ENCODE measurements around the gene ALDH3A1.
A peak's percentile ranks its signal among the peaks of the same experiment; 100 is the strongest.

ALDH3A1 gene

DNA sequence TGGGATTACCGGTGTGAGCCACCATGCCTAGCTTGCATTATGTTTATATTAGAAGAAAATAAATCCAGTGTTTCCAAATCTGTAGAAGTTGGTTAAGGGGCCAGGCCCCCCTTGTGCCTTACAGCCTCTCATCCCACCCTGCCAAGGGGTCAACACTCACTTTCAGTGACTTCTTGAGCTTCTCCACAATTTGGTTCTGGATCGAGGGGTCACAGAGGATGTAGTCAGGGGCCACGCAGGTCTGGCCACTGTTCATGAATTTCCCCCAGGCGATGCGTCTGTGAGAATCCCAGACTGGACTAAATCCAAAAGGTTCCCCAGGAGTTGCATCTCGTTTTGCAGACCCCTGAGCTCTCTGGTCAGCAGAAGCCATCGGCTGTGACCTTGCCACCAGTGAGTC lies 7.2 kb downstream of the ALDH3A1 start:
- DNase-seq = no peak

DNA sequence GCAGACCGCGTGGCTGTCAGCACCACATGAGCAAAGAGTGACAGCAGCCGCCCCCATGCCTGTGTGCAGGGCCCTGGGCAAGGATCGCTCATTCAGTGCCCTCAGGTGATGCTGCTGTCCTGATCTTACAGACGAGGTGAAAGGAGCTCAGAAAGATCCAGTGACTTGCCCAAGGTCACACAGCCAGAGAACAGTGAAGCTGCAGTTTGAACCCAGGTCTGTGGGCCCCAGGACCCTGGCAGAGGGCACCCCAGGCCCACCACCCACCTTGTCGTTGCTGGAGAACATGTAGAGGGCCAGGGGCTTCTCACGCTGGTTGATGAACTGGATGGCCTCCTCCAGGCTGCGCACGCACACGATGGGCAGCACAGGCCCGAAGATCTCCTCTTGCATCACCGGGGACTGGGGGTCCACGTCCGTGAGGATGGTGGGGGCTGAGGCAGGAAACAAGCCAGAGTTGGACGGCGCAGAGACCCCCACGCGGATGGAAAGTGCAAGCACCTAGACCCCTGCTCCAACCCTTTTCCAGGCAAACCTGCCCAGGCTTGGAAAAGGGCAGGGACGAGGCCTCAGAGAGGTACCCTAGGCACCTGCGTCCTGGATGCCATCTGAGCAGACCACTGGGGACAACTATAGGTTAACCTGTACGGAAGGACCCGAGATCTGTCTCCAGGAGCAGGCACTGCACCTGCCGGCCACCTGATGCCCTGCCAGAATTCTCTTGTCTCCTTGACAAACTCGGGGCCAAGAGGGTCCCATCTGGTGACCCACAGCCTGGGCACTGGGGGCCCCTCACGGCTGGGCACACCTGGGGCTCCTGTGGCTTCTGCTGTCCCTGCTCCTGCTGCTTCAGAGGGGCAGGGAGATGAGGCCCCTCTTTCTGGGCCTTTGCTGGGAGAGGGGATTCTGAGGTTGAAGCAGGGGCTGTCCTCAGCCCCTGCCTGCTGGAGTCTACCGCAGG lies 8.6 kb downstream of the ALDH3A1 start:
- DNase-seq = no peak

DNA sequence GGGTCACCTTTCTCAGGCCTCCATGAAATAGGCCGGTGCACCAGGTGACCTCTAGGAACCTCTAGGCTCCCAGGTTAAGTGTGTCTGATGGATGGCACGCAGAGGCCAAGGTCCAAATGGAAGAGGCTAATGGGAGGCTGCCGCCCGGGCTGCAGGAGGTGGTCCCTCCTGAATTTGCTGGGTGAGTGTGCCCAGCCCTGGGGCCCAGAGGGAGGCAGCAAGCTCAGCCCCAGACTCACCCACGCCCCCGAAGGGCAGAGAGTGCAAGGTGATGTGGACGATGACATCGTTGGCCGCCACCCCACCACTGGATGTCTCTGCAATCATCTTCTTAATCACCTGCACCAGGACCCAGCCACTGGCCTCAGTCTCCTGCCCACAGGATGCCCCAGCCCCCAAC lies 9.3 kb downstream of the ALDH3A1 start:
- DNase-seq = no peak

DNA sequence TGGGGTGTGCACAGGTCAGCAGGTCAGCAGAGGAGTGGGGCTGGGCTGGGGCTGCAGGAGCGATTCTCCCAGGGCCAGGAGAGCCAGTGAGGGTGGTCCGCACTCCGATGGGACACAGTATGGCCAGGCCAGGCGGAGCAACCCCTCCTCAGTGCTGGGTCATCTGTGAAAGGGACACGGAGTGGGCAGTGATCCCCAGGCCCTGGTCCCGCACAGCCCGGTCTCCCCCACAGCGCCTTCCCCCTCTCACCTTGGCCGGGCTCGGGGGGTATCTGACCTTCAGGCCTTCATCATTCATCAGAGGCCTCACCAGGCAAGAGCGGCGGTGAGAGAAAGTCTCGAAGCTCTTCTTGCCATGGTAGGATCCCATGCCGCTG lies 10.0 kb downstream of the ALDH3A1 start:
- no peak for DNase-seq

DNA sequence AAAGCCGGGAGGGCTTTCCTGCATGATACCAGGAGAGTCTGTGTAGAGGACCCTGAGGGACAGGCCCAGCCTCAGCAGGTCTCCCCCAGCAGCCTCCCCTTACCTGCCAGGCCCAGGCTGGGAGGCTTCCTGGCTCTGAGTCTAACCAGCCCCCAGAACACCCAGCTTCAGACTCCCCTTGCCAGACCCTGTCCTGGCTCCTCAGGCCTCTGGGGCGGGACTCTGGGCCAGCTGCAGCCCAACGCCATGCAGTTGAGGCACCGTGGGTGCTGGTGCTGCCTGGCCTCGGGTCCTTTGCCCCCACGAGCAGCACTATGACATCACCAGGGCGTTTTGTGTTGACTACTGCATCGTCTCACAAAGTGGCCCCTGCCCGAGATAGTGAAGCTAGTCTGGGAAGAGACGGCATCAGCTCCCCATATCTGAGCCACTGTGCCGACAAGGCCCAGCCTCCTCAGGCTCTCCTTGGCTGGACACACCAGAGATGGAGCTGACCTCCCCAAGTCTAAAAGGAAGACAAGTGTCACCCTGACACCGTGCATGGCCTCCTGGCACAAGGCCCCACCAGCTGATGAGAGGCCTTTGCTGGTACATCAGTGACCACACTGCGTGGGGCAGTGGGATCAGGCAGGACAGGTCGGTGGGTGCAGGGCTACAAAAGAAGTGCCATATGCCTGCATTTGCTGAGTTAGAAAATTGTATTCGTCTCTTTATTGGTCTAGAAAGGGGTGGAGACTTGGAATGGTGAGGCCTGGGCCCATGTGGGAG lies 10.6 kb downstream of the ALDH3A1 start:
- no peak for DNase-seq

GRCh38 chr17:19736071-19736470 lies 12.0 kb downstream of the ALDH3A1 start:
- DNase-seq = no peak

DNA sequence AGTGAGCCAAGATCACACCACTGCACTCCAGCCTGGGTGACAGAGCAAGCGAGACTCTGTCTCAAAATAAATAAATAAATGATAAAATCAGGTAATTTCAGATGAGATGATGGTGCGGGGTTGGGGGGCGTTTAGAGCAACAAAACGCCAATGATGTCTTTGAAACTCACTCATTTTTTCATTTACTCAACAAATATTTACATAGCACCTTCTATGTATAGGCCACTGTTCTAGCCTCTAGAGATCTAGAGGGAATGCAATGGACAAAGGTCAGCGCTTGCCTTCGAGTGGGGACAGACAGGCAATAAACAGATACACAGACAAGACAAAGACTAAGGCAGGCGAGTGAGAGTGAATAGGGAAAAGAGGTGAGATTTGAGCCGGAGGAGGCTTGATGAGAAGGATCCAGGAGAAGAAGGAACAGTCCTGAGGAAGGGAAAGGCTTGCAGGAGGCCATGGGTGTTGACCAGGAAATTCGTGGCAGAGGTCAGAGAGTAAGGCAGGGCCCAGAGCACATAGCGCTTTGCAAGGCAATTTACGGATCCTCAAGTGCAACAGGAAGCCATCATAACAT lies 14.1 kb downstream of the ALDH3A1 start:
- no peak for DNase-seq

GRCh38 chr17:19731626-19732025 lies 16.5 kb downstream of the ALDH3A1 start:
- no peak for DNase-seq

GRCh38 chr17:19730843-19731242 lies 17.3 kb downstream of the ALDH3A1 start:
- no peak for DNase-seq

DNA sequence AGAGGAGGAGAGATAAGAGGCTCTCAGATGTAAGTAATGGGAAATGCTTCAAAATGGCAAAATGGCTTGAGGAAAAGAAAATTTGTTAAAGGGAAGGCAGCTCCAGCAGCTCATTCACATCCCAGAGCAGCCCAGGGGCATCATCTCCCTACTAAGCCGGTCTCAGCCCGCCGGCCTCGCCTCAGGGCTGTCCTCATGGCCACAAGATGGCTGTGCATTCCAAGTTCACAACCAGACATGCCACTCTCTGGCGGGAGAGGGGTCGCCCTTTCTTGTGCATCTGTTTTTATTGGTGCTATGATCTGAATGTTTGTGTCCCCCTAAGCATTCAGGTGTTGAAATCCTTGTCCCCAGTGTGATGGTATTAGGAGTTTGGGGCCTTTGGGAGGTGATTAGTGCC lies 18.2 kb downstream of the ALDH3A1 start:
- no peak for DNase-seq

- no peak for DNase-seq
These were observed 20.0 kb downstream of the ALDH3A1 start for GRCh38 chr17:19728084-19728495.

DNA sequence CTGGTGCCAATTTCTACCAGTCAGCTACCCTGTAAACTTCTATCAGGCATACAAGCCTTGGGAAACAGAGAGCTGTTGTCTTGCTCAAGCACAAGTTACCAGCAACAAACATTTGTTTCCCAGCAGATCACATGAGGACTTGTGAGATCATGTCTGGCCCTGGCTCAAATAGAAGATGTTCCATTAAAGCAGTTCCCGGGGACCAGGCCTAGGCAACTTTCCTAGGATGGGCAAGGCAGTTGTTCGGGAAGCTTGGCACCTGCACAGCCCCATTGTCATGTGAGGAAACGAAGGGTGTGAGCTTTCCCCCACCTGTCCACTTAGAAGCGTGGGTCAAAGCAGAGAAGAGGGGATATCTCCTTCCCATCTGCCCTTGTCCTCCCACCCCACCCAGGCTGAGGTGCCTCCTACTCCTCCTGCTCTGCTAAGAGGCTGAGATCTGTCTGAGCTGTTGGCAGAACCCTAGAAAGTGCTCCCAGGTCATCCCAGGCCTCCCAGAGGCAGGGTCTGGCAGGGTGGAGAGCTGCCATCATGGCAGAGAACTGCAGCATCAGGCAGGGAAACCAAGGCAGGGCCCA lies 20.5 kb downstream of the ALDH3A1 start:
- no peak for DNase-seq

GRCh38 chr17:19726631-19727376 lies 21.3 kb downstream of the ALDH3A1 start:
- DNase-seq = no peak

- peak; percentile 16 for DNase-seq
These were observed 22.6 kb downstream of the ALDH3A1 start for GRCh38 chr17:19725486-19725885.

DNA sequence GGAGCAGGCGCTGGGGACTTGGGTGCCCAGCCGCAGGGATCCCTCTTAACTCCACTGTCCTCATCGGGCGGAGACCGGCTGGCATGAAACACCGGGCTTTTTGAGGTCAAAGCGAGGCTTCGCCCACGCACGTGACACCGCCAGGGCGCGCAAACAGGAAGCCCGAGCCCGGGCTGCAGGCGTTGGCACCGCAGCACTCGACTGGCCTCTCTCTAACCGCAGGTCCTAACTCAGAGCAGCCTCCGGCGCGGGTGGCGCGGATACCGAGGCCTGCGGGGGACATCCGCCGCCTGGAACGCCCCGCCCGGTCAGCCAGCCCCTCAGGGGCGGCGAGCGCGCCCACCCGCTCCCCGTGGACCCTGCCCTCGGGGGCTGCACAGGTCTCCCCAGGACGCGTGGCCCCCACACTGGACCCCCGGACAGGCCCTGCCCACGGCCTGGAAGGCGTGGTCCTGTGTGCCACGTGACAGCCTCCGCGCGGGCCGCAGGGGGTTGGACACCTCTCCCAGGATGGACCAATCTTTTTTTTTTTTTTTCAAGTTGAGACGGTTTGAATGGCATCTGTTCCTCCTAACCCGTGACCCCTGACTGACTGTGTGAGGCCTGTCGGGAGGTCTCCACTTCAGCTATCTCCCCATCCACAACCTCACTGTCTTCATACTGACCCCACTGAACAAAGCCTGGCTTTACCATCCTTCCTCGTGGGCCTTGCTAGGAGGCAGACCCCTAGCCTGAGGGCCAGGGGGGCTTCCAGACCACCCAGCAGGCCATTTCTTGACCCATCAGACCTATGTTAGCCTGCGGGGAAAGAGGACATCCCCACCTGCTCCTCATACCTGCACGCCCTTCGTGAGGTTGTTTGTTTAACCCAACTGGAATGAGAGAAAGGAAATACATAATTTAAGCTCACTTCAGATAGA lies 23.3 kb downstream of the ALDH3A1 start:
- peak; percentile 73 for DNase-seq

GRCh38 chr17:19723964-19724363 lies 24.1 kb downstream of the ALDH3A1 start:
- no peak for DNase-seq

GRCh38 chr17:19720631-19721426 lies 27.3 kb downstream of the ALDH3A1 start:
- no peak for DNase-seq

DNA sequence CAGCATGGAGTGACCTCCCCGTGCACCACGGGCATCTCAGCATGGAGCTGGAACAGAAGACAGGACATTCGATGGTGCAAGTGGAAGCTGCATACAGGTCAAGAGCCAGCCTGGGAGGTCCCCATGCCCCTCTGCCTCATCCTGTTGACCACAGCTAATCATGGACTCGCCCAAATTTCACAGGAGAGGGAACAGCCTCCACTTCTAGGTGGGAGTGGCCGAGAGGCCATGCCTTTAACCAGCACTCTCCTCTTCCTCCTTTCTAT lies 28.0 kb downstream of the ALDH3A1 start:
- DNase-seq = no peak

DNA sequence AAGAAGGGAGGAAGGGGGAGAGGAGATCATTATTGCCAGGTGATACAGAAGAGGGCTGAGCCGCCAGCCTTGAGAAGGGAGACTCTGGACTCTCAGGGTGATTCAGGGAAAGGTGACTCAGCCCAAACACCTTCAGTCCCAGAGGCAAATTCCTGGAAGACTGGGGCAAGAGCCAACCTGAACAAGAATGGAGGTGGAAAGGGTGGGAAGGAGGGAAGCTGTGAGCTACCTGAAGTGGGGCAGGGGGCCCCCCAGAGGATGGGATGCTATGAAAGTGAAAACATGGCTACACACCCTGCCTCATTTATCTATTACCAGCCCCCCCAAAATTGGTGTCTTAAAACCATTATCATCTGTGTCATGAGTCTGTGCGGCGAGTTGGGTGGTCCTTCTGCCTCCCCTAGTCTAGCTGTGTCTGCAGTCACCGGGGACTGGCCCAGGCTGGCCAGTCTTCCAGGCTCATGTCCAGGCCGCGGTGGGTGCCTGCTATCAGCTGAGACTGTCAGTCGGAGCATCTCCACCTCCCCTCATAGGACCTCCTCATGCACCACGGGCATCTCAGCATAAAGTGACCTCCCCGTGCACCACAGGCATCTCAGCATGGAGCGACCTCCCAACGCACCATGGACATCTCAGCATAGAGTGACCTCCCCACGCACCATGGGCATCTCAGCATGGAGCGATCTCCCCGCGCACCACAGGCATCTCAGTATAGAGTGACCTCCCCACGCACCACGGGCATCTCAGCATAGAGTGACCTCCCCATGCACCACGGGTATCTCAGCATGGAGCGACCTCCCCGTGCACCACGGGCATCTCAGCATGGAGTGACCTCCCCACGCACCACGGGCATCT lies 28.5 kb downstream of the ALDH3A1 start:
- no peak for DNase-seq
